SHP77 (cell line): Measurements from ENCODE around the gene PTPRN.

ENCODE experiments used
- DNase-seq, 2 experiments: peaks; one replicate each; lab custom pipeline; 2025; lab: John Stamatoyannopoulos, UW

PTPRN gene

GRCh38 chr2:219308142-219309101 is 779 bp downstream of the PTPRN start:
- DNase-seq, result peak; percentile 38 to 64

- DNase-seq, result no peak
Measured at GRCh38 chr2:219306047-219306446, 3.2 kb downstream of the PTPRN start.

GRCh38 chr2:219304223-219304622 is 5.0 kb downstream of the PTPRN start:
- DNase-seq, result no peak

GRCh38 chr2:219302412-219302968 is 6.7 kb downstream of the PTPRN start:
- DNase-seq, result no peak

GRCh38 chr2:219300022-219300421 is 9.2 kb downstream of the PTPRN start:
- DNase-seq, result no peak

GRCh38 chr2:219299372-219299760 is 9.8 kb downstream of the PTPRN start:
- DNase-seq, result no peak

- DNase-seq, result peak; percentile 50 to 54
Measured at GRCh38 chr2:219298759-219299371, 10.3 kb downstream of the PTPRN start.

- DNase-seq, result no peak
Measured at GRCh38 chr2:219297766-219298456, 11.3 kb downstream of the PTPRN start.

GRCh38 chr2:219296631-219297391 is 12.4 kb downstream of the PTPRN start:
- DNase-seq, result no peak

GRCh38 chr2:219296142-219296541 is 13.1 kb downstream of the PTPRN start:
- DNase-seq, result no peak

- DNase-seq, result no peak
Measured at GRCh38 chr2:219294356-219295351, 14.5 kb downstream of the PTPRN start.

GRCh38 chr2:219293736-219294231 is 15.4 kb downstream of the PTPRN start:
- DNase-seq, result no peak

GRCh38 chr2:219292616-219293015 is 16.6 kb downstream of the PTPRN start:
- no peak for DNase-seq

- no peak for DNase-seq
Measured at GRCh38 chr2:219291910-219292490, 17.2 kb downstream of the PTPRN start.

GRCh38 chr2:219291394-219291793 is 17.8 kb downstream of the PTPRN start:
- no peak for DNase-seq

GRCh38 chr2:219290381-219291171 is 18.6 kb downstream of the PTPRN start:
- DNase-seq, result no peak

GRCh38 chr2:219289537-219290361 is 19.5 kb downstream of the PTPRN start:
- DNase-seq, result no peak

- DNase-seq, result no peak
Measured at GRCh38 chr2:219289195-219289536, 20.0 kb downstream of the PTPRN start.
